ENCODE results near the gene PTPRN2.

The PTPRN2 gene

DNA sequence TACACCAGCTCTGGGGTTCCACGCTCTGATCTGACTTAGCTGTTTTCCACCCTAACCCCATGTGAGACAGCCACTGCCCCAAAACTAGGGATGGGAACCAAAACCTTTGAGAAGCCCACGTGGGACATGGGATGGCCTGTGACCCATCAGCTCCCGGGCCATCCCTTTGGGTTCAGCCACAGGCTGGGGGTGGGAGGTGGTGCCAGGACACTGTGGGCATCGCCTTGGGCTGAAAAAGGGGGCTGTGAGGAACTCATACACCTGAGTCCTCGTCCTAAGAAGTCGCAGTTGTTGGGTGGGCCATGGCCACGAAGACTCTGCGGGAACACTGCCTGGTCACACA is 871.7 kb downstream of the PTPRN2 start:
- no peak for TF ChIP-seq HDGF (IDR thresholded peaks at IDR 0.05; ENCODE audit: borderline replicate concordance)
- TF ChIP-seq LEF1 (IDR thresholded peaks at IDR 0.05; ENCODE audit: borderline replicate concordance) = no peak
- TF ChIP-seq ARNT (IDR thresholded peaks at IDR 0.05) = no peak
- TF ChIP-seq, protein P1, sequence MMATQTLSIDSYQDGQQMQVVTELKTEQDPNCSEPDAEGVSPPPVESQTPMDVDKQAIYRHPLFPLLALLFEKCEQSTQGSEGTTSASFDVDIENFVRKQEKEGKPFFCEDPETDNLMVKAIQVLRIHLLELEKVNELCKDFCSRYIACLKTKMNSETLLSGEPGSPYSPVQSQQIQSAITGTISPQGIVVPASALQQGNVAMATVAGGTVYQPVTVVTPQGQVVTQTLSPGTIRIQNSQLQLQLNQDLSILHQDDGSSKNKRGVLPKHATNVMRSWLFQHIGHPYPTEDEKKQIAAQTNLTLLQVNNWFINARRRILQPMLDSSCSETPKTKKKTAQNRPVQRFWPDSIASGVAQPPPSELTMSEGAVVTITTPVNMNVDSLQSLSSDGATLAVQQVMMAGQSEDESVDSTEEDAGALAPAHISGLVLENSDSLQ (IDR thresholded peaks at IDR 0.05) = no peak
- TF ChIP-seq SUZ12 (IDR thresholded peaks at IDR 0.05) = no peak
- TF ChIP-seq SP1 (IDR thresholded peaks at IDR 0.05) = no peak
- no peak for TF ChIP-seq NFRKB (IDR thresholded peaks at IDR 0.05)
- no peak for TF ChIP-seq L3MBTL2 (conservative IDR thresholded peaks at IDR 0.05)
- TF ChIP-seq FOXA1 (IDR thresholded peaks at IDR 0.05) = no peak
- no peak for TF ChIP-seq ZNF384 (IDR thresholded peaks at IDR 0.05)
- no peak for TF ChIP-seq ELF4 (IDR thresholded peaks at IDR 0.05)
- TF ChIP-seq FOXK2 (IDR thresholded peaks at IDR 0.05) = no peak
- TF ChIP-seq TARDBP (IDR thresholded peaks at IDR 0.05) = no peak
- no peak for TF ChIP-seq CTBP1 (IDR thresholded peaks at IDR 0.05; ENCODE audit: borderline replicate concordance)
- TF ChIP-seq FOXM1 (IDR thresholded peaks at IDR 0.05; ENCODE audit: borderline replicate concordance) = no peak
- no peak for TF ChIP-seq BHLHE40 (IDR thresholded peaks at IDR 0.05; ENCODE audit: borderline replicate concordance)
- CTCF ChIA-PET = no interaction called here
- no peak for DNase-seq (ENCODE audit: extremely low spot score)
- POLR2A ChIA-PET = no interaction called here

DNA sequence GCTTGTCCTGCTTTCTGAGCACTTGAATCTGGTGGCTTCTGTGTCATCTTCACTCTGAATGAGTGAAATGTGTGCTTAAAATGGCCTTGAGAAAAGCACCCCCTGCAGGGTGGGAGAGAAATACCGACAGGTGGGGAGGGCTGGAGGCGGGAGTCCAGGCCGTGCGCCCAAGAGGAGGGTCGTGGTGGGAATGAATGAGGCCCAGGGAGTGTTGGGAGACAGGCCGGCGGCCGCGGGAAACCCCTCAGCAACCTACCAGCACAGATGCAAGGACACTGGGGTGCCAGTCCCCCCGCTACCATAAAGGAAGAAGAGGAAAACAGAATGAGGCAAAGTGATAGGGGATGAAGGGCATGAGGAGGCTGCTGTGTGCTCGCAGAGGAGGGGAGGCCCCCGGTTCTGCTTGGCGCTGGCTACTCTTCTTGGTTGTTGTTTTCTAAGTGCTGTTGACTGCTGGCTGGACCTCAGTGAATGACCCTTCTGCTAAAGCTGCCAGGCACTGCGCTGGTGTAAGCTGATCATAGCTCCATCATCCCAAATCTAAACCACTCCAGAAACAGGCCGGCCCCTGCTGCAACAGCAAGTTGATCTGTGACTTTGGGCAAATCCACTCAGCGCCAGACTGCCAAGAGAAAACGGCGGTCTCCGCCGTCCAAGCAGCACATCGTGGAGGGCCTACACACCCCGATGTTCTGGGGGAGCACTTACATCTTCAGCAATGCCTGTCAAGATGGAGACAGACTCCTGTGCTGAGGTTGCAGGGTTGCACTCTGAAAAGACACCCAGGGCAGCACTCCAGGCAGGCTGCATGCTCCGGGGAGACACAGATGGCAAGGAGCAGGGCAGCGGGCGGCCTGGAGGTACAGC is 872.3 kb downstream of the PTPRN2 start:
- POLR2A ChIA-PET = no interaction called here
- no peak for DNase-seq (ENCODE audit: extremely low spot score)
- TF ChIP-seq, protein P1 (IDR thresholded peaks at IDR 0.05) = no peak
- TF ChIP-seq HDGF (IDR thresholded peaks at IDR 0.05; ENCODE audit: borderline replicate concordance) (no peak), LEF1 (IDR thresholded peaks at IDR 0.05; ENCODE audit: borderline replicate concordance) (no peak), SP1 (IDR thresholded peaks at IDR 0.05) (no peak), L3MBTL2 (conservative IDR thresholded peaks at IDR 0.05) (no peak), FOXM1 (IDR thresholded peaks at IDR 0.05; ENCODE audit: borderline replicate concordance) (no peak), ZNF384 (IDR thresholded peaks at IDR 0.05) (no peak), BHLHE40 (IDR thresholded peaks at IDR 0.05; ENCODE audit: borderline replicate concordance) (no peak), TARDBP (IDR thresholded peaks at IDR 0.05) (no peak), ELF4 (IDR thresholded peaks at IDR 0.05) (no peak), SUZ12 (IDR thresholded peaks at IDR 0.05) (no peak), CTBP1 (IDR thresholded peaks at IDR 0.05; ENCODE audit: borderline replicate concordance) (no peak), FOXA1 (IDR thresholded peaks at IDR 0.05) (no peak), NFRKB (IDR thresholded peaks at IDR 0.05) (no peak), ARNT (IDR thresholded peaks at IDR 0.05) (no peak), FOXK2 (IDR thresholded peaks at IDR 0.05) (no peak)
- CTCF ChIA-PET = no interaction called here

DNA sequence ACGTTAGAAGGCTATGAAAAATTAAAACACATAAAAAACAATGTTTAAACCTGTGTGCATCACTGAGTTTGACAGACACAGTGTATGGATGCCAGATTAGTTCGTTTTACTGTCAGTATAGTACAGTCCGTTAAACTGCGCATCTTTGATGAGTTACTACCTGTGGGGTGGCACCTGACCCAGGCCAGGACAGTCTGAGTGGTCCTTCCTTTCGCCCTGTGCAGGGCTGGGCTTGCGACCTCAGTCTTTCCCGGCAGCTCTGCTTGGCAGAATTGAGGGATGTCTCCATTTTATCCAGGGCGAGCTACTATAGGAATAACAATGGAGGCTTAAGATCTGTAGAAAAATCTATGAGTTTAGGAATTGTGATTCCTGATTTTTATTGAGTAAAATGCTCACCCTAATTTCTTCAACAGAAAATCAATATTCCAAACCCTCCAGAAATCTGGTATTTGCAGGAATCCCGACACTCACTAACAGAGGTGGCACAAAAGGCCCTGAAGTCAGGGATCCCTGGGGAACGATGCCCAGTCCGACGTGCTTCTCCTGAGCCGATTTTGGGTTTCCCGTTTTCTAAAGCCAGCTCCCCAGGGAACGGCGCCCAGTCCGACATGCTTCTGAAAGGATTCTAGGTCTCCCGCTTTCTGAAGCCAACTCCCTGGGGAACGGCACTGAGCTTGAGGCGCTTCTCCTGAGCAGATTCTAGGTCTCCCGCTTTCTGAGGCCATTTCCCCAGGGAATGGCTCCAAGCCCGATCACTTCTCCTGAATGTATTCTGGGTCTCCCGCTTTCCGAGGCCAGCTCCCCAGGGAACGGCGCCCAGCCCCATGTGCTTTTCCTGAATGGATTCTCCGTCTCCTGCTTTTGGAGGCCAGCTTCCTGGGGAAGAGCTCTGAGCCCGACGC is 873.2 kb downstream of the PTPRN2 start:
- TF ChIP-seq LEF1 (IDR thresholded peaks at IDR 0.05; ENCODE audit: borderline replicate concordance) (no peak), BHLHE40 (IDR thresholded peaks at IDR 0.05; ENCODE audit: borderline replicate concordance) (no peak), SUZ12 (IDR thresholded peaks at IDR 0.05) (no peak), FOXK2 (IDR thresholded peaks at IDR 0.05) (no peak), FOXM1 (IDR thresholded peaks at IDR 0.05; ENCODE audit: borderline replicate concordance) (no peak), ELF4 (IDR thresholded peaks at IDR 0.05) (no peak), ARNT (IDR thresholded peaks at IDR 0.05) (no peak), FOXA1 (IDR thresholded peaks at IDR 0.05) (no peak)
- TF ChIP-seq, protein P1 (IDR thresholded peaks at IDR 0.05) = no peak
- CTCF ChIA-PET = no interaction called here
- POLR2A ChIA-PET = no interaction called here

DNA sequence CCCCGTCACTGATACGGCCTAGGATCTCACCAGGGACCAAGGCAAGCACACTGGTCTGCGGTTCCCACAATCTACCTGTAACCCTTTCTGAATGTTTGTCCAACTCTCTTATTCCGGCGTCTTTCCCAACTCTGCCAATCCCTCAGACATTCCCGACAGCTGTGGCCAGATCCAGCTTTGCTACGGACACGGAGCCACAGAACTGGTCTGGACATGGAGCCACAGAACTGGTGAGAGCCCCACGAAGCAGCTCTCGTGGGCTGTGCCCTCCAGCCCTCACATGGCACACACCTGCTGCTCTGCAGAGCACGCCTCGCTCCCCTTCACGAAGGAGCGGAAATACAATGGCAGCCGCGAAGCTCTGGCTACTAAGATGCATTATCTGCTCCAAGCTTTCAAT is 874.0 kb downstream of the PTPRN2 start:
- TF ChIP-seq FOXM1 (IDR thresholded peaks at IDR 0.05; ENCODE audit: borderline replicate concordance) = no peak
- no peak for TF ChIP-seq ELF4 (IDR thresholded peaks at IDR 0.05)
- TF ChIP-seq FOXA1 (IDR thresholded peaks at IDR 0.05) = no peak
- no peak for TF ChIP-seq ZNF384 (IDR thresholded peaks at IDR 0.05)
- no peak for TF ChIP-seq BHLHE40 (IDR thresholded peaks at IDR 0.05; ENCODE audit: borderline replicate concordance)
- no peak for TF ChIP-seq HDGF (IDR thresholded peaks at IDR 0.05; ENCODE audit: borderline replicate concordance)
- TF ChIP-seq ARNT (IDR thresholded peaks at IDR 0.05) = no peak
- no peak for TF ChIP-seq FOXK2 (IDR thresholded peaks at IDR 0.05)
- TF ChIP-seq SUZ12 (IDR thresholded peaks at IDR 0.05) = no peak
- TF ChIP-seq NFRKB (IDR thresholded peaks at IDR 0.05) = no peak
- TF ChIP-seq CTBP1 (IDR thresholded peaks at IDR 0.05; ENCODE audit: borderline replicate concordance) = no peak
- TF ChIP-seq, protein P1 (IDR thresholded peaks at IDR 0.05) = no peak
- TF ChIP-seq TARDBP (IDR thresholded peaks at IDR 0.05) = no peak
- TF ChIP-seq LEF1 (IDR thresholded peaks at IDR 0.05; ENCODE audit: borderline replicate concordance) = no peak
- TF ChIP-seq SP1 (IDR thresholded peaks at IDR 0.05) = no peak
- no peak for TF ChIP-seq L3MBTL2 (conservative IDR thresholded peaks at IDR 0.05)
- CTCF ChIA-PET = no interaction called here
- DNase-seq (ENCODE audit: extremely low spot score) = no peak
- POLR2A ChIA-PET = no interaction called here

More for the DNA sequence above, 873.2 kb downstream of the PTPRN2 start:
- no peak for DNase-seq (ENCODE audit: extremely low spot score)
